ENCODE measurements around the gene PCSK6. TPM values are rescaled to one million over a fixed set of nuclear protein-coding genes. Genes with fewer than 3 reads are reported as not detected.

PCSK6 gene
- total and polyA plus RNA-seq, 7 donors: 2.9 to 10.3 (median 6.4) TPM

DNA sequence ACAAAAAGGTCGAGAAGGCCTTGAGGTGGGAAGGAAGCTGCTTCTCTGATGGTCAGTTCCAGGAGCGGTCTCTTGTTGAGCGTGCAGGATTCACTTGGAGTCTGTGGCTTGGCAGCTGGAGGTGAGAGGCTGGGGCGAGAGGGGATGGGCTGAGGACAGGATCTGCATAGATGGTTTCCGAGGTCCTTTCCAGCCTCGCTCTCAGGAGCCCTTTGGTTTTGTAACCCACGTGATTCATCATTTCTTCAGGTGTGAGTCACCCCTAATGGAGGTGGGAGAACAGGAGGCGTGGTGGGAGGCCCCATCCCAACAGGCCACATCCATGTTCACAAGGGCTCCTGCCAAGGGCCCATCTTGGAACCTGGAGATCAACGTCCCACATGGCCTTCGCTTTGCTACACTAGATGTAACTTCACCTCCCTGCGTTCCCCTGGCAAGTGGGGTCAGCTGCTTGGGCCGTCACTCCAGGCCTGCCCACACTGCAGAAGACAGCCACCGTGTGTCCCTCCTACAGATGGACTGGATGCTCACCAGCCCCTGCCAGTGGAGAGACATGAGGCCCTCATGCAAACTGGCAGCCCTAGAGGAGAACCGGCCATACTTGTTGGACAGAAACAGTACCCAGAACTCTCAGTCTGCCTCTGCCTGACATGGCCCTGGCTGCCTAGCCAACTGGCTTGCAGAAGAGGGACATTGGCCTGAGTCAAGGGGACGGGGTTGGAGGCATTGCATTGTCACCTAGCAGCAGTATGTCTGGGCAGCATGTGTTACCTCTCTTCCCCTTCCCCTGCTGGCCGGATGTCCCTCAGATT lies 1.6 kb upstream of the PCSK6 start:
- Histone ChIP-seq H3K4me1 (peaks cover 0 to 15% (median 8%) of the 10 kb centered on the region in 4 donors), H3K36me3 (no peaks in the 10 kb centered on the region), H3K9me3 (no peaks in the 10 kb centered on the region), H3K27ac (no peak overlapping the region), H3K27me3 (peaks cover 7 to 47% (median 28%) of the 10 kb centered on the region in 3 donors), H3K4me3 (no peak overlapping the region)
- TF ChIP-seq EP300 (IDR thresholded peaks at IDR 0.05) (no peak), POLR2A (IDR thresholded peaks at IDR 0.05) (no peak), POLR2AphosphoS5 (IDR thresholded peaks at IDR 0.05) (no peak)
- TF ChIP-seq, protein P1, sequence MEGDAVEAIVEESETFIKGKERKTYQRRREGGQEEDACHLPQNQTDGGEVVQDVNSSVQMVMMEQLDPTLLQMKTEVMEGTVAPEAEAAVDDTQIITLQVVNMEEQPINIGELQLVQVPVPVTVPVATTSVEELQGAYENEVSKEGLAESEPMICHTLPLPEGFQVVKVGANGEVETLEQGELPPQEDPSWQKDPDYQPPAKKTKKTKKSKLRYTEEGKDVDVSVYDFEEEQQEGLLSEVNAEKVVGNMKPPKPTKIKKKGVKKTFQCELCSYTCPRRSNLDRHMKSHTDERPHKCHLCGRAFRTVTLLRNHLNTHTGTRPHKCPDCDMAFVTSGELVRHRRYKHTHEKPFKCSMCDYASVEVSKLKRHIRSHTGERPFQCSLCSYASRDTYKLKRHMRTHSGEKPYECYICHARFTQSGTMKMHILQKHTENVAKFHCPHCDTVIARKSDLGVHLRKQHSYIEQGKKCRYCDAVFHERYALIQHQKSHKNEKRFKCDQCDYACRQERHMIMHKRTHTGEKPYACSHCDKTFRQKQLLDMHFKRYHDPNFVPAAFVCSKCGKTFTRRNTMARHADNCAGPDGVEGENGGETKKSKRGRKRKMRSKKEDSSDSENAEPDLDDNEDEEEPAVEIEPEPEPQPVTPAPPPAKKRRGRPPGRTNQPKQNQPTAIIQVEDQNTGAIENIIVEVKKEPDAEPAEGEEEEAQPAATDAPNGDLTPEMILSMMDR (IDR thresholded peaks at IDR 0.05): no peak
- intact Hi-C loops (cut with DNase I): no loop called here
- no peak for DNase-seq
- 94 to 95% methylated on average over 16 of the region's 16 CpGs for WGBS, 2 donors

DNA sequence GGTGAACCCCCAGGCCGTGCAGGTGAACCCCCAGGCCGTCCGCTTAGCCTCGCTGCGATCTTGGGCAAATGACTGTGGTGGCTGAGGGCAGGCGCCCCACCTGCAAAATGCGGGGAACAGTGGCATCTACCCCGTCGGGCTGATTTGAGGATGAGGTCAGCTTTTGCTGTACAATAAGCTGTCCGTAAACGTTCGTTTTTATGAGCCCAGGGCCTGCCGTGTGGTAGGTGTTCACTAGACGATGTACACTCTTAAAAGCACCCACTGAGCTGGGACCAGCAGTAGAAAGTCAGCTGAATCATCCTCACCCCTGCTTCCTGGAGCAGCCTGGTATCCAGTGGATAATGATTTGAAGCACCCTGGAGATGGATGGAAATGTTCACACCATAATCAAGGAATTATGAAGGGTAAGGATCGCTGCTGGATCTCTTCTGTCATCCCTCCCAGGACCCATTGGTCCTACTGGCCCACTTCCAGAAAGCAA lies 943 bp upstream of the PCSK6 start:
- Histone ChIP-seq H3K9me3 (no peaks in the 10 kb centered on the region), H3K27me3 (peaks cover 7 to 42% (median 21%) of the 10 kb centered on the region in 3 donors), H3K4me1 (peaks cover 0 to 15% (median 8%) of the 10 kb centered on the region in 4 donors), H3K36me3 (no peaks in the 10 kb centered on the region), H3K27ac (no peak overlapping the region), H3K4me3 (no peak overlapping the region)
- DNase-seq: no peak
- WGBS, 2 donors: 84 to 90% methylated on average over 15 of the region's 15 CpGs
- intact Hi-C loops (cut with DNase I): no loop called here
- TF ChIP-seq POLR2A (IDR thresholded peaks at IDR 0.05): no peak
- no peak for TF ChIP-seq EP300 (IDR thresholded peaks at IDR 0.05)
- TF ChIP-seq, protein P1 (IDR thresholded peaks at IDR 0.05): no peak
- no peak for TF ChIP-seq POLR2AphosphoS5 (IDR thresholded peaks at IDR 0.05)

DNA sequence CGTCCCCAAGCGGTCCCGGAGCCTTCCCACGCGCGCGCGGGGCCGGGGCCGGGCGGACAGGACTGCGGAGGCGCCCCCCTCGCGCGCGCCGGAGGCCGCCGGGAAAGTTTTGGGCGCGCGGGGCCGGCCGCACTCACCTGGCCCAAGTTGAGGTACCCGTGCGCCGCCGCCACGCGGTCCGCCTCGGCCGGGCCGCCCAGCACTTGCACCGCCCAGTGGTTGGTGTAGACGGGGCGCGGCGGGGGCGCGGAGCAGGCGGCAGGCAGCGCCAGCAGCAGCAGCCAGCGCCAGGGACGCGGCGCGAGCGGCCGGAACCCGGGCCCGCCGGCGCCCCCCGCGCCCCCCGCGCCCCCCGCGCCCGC lies 289 bp downstream of the PCSK6 start:
- DNase-seq: no peak
- Histone ChIP-seq H3K4me1 (peaks cover 0 to 15% (median 8%) of the 10 kb centered on the region in 4 donors), H3K36me3 (no peaks in the 10 kb centered on the region), H3K4me3 (peak overlapping the region in 3 of 4 donors; percentile 38 to 46 (median 40)), H3K27ac (no peak overlapping the region), H3K9me3 (no peaks in the 10 kb centered on the region), H3K27me3 (peaks cover 7 to 31% (median 17%) of the 10 kb centered on the region in 3 donors)
- WGBS, 2 donors: 1% methylated on average over 62 of the region's 62 CpGs
- no peak for TF ChIP-seq POLR2AphosphoS5 (IDR thresholded peaks at IDR 0.05)
- no peak for TF ChIP-seq EP300 (IDR thresholded peaks at IDR 0.05)
- intact Hi-C loops (cut with DNase I): no loop called here

DNA sequence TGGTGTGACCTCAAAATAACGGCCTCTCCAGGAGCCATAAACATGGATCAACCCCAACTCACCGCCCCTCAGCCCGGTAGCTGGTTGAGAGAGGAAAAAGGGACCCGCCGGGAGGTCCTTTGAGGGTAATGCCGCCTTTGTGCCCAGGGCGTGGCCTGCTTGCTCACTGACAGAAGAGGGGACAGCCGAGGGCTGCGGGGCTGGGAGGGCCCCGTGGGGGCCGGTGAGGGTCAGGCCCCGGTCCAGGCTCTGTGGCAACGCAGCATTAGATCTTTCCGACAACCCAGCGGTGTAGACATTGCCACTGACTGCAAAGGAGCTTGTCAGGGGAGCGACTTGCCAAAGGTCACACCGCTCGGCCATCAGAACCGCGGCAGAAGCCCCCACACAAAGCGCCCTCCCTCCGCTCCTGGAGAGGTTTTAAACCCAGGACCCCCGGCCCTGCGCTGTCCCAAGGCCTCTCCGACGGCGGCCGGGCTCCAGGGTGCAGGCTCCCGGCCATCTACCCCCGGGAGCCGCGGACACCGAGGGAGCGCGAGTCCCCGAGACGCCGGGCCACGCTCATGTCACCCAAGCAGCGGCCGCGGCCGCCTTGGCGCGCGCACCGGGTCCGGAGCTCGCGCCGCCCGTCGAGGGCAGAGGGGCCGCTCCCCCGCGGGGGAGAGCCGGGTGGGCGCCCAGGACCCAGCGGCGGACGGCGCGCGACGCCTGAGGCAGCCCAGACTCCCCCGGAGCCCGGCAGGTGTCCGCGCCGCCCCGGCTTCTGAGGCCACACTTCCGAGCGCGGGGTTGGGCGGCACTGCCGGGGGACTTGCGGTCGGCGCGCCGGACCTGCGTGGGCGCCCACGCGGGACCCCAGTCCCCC lies 975 bp downstream of the PCSK6 start:
- Histone ChIP-seq H3K4me1 (peaks cover 0 to 15% (median 8%) of the 10 kb centered on the region in 4 donors), H3K27ac (no peak overlapping the region), H3K4me3 (peak overlapping the region in 3 of 4 donors; percentile 38 to 46 (median 40)), H3K36me3 (no peaks in the 10 kb centered on the region), H3K9me3 (no peaks in the 10 kb centered on the region), H3K27me3 (peaks cover 7 to 29% (median 17%) of the 10 kb centered on the region in 3 donors)
- WGBS, 2 donors: 2 to 7% methylated on average over 85 of the region's 85 CpGs
- intact Hi-C loops (cut with DNase I): no loop called here
- no peak for DNase-seq
- TF ChIP-seq POLR2AphosphoS5 (IDR thresholded peaks at IDR 0.05) (no peak), POLR2A (IDR thresholded peaks at IDR 0.05) (no peak), EP300 (IDR thresholded peaks at IDR 0.05) (no peak)
- TF ChIP-seq, protein P1 (IDR thresholded peaks at IDR 0.05): no peak

Data from sigmoid colon (tissue), 7 donors.